Stimulated activated CD4-positive, alpha-beta T cell treated with anti-CD3 and anti-CD28 coated beads, TNF-alpha, amount 100 ng/mL, for 24 hours (primary cell): Measurements from ENCODE around the gene ADCK1.
"Not testable (repeated sequence)": the region's sequence is repeated elsewhere in the genome, so short reads cannot be mapped to it uniquely, and the experiment has no call there.

Experiments used
- DNase-seq, 3 experiments: peaks; one replicate each; pipeline ENCODE4 v3.0.0-alpha.2; 2020; ENCODE audit warnings: low read depth in 3 of 3

ADCK1 gene

DNA sequence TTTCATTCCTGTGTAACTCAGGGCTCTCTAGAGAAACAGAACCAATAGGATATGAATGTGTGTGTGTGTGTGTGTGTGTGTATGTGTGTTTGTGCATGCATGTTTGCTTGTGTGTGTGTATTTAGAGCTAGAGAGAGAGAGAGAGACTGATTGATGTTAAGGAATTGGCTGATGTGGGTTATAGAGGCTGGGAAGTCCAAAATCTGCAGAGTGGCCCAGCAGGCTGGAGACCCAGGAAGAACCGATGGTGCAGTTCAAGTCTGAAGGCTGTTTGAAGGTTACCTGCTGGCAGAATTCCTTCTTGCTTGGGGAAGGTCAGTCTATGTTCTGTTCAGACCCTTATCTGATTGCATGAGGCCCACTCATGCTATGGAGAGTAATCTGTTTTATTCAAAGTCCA is 64.7 kb downstream of the ADCK1 start:
- DNase-seq = no peak

DNA sequence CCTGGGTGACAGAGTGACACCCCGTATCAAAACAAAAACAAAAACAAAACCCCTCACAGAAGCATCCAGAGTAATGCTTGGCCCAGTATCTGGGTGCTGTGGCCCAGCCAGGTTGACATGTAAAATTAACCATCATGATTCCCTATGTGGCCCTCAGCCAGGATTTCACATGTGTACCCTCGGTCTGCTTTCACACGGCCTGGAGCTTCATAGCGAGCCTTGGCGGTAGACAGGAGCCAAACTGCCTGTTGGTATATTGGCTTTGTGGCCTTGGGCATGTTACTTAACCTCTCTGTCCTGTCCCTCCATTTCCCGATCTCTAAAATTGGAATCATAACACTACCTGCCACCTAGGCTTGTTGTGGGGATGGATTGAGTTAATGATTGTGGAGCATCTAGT is 65.5 kb downstream of the ADCK1 start:
- DNase-seq = no peak

- DNase-seq = no peak
These were observed 67.0 kb downstream of the ADCK1 start for GRCh38 chr14:77866932-77867331.

- no peak for DNase-seq
These were observed 67.6 kb downstream of the ADCK1 start for GRCh38 chr14:77867476-77867875.

GRCh38 chr14:77868552-77869285 is 68.8 kb downstream of the ADCK1 start:
- DNase-seq = no peak

- no peak for DNase-seq
These were observed 69.4 kb downstream of the ADCK1 start for GRCh38 chr14:77869340-77869739.

- no peak for DNase-seq
These were observed 70.7 kb downstream of the ADCK1 start for GRCh38 chr14:77870646-77871045.

DNA sequence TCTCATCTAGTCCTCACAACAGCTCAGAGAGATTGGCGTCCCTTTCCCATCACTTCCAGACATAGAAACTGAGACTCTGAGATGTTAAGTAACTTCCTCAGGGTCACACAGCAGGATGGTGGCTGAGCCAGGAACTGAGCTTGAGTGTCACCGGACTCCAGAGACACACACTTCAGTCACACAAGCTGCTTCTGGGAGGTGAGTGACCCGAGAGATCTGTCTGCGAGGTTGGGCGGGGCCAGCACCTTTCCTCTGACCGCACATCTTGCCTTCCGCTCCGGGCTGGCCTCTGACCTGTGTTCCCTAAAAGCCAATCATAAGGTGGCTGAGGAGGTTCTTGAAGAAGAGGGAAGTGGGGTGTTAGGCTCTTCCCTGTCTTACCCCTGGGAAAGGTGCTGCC is 72.2 kb downstream of the ADCK1 start:
- DNase-seq = no peak

GRCh38 chr14:77872983-77873382 is 73.1 kb downstream of the ADCK1 start:
- DNase-seq = no peak

DNA sequence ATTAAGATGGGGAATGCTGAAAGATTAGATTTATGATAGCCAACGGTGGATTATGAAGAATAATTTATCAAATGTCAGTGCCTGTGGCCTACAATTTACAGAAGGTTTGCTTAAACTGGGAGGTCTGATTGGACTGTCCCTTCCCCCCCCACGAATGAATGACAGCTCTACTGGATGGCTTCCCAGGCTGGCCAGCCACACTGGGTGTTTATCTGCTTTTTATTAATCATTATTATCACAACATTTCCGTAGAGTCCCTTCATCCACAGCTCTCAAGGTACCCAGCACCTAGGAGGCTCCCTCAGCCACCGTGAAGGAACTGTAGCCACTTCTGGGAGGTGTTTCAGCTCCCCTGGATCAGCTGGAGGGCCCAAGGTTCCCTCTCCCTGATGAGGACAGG is 78.9 kb downstream of the ADCK1 start:
- DNase-seq = no peak

- no peak for DNase-seq
These were observed 80.1 kb downstream of the ADCK1 start for GRCh38 chr14:77880056-77880455.

DNA sequence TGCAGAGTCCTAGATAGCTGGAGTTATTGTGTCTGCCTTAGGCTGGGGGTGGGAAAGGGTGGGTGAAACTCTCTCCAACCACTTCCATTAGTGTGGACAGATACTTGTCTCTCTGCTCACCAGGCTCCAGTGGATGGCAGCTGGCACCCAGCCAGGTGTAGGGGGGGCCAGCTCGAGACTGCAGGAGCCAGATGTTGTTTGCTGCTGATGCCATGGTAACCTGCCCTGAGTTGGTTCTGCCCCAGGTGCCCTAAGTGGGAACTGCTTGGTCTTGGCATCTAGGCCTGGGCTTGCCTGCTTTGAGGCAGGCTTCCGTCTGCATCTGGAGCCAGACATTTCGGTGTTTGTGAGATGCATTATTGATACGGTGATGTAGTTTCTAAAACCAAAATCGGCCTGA is 82.2 kb downstream of the ADCK1 start:
- DNase-seq = no peak

DNA sequence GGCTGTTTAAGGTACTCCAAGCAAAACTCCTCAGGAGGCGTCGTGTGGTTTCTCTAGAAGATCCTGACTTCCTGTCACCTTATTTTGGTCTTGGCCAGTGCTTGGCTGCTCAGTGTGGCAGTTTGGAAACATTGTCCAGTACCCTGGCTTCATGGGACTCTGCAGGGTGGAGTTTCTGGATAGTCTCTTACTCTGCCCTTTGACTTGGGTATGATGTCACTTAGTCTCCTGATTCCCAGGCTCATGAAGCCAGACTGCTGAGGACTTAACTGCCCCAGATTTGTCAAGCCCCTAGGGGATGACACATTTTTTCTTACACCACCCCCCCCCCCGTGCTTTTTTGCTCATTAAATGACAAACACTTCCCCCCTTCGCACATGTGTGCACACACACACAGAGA is 82.7 kb downstream of the ADCK1 start:
- DNase-seq = no peak

- DNase-seq = no peak
These were observed 83.4 kb downstream of the ADCK1 start for GRCh38 chr14:77883131-77883846.

DNA sequence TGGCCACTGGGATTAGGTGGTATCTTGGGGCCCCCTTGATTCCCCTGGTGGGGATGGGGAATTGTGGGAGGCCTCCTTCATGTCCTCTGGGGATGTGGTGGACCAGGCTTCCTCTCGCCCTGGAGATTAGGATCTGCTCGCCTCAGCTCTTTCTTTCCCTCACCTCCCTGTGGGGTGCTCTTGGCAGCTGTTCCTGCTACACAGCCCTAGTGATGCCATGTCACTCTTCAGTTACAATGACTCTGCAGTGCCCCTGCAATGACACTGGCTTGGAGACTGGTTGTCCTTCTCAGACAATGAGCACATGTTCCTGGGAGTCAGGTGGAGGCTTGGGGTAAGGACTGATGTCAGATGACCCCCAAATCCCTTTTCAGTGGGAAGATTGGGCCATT is 83.9 kb downstream of the ADCK1 start:
- DNase-seq = no peak

DNA sequence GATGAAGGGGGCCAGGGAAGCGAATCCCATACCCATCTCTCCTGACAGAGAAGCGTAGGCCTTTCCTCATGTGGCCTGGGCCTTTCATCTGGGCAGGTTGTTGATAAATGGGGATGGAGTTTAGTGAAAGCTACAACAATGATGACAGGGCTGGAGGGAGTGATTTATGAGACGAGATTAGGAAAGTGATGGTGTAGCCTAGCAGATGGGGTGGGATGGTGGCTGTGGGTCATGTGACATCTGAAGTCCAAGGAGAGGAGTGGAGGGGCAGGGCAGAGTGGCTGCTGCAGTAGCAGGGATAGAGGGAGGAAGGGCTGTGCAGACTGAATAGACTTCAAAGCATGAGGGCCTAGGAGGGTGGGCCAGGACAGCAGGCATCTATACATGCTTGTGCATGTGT is 85.5 kb downstream of the ADCK1 start:
- no peak for DNase-seq

DNA sequence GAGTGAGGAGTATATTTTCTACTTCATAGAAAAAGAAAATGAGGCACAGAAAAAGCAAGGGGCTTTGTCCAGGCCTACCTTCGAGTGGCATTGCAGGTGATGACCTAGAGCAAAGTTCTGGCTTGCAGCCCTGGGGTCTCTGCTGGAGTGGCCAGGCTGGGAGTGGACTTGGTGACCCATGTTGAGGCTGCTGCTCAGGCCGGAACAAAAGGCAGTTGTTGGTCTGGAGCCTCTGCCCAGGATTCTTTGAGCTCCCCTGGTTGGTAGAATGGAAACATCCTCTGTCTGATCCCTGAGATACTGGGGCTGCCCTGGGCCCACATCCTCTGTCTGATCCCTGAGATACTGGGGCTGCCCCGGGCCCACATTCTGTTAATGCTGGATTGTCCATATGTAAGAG is 86.1 kb downstream of the ADCK1 start:
- DNase-seq = no peak

GRCh38 chr14:77888903-77889302 is 89.0 kb downstream of the ADCK1 start:
- not testable (repeated sequence) for DNase-seq

- DNase-seq = no peak
These were observed 90.1 kb downstream of the ADCK1 start for GRCh38 chr14:77889971-77890442.

DNA sequence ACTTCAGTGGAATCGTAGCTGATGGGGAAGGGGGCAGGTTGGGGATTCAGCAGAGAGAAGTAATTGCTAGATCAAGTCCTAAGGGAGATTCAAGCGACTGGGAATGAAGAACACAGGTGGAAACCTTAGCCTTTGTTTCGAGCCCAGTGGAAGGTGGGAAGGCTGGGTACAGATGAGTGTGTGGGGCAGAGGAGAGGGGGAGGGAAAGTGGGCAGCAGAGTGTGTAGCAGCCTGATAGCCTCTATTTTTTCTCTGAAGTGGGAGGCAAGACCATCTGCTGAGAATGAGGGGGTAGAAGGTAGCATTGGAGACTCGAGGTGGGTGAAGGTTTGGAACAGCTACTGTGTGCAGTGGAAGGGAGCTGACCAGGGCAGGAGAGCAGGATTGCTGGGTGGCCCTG is 91.0 kb downstream of the ADCK1 start:
- DNase-seq = no peak

GRCh38 chr14:77892381-77892871 is 92.5 kb downstream of the ADCK1 start:
- no peak for DNase-seq

- no peak for DNase-seq
These were observed 93.1 kb downstream of the ADCK1 start for GRCh38 chr14:77892890-77893484.

- DNase-seq = no peak
These were observed 97.5 kb downstream of the ADCK1 start for GRCh38 chr14:77897374-77897773.
